GM12864 (cell line): ENCODE measurements around the gene NFKB1.
"Not testable (repeated sequence)": the region's sequence is repeated elsewhere in the genome, so short reads cannot be mapped to it uniquely, and the experiment has no call there.

Experiments used
- DNase-seq: peaks from one replicate; pipeline ENCODE4 v3.0.0-alpha.2; 2011; ENCODE audit warnings: low read depth
- H3K4me3 ChIP-seq: 2 replicates; pipeline ENCODE4 v1.5.1; 2011; ENCODE audit warnings: mild to moderate bottlenecking, low read depth, low read length, control low read depth
- TF ChIP-seq, protein P1 (sequence below): IDR thresholded peaks from 2 replicates; pipeline ENCODE4 v1.5.1; 2011; ENCODE audit warnings: low read depth, mild to moderate bottlenecking, moderate library complexity, low read length, control low read depth, inconsistent platforms; ENCODE audit errors: missing control alignments

NFKB1 gene

DNA sequence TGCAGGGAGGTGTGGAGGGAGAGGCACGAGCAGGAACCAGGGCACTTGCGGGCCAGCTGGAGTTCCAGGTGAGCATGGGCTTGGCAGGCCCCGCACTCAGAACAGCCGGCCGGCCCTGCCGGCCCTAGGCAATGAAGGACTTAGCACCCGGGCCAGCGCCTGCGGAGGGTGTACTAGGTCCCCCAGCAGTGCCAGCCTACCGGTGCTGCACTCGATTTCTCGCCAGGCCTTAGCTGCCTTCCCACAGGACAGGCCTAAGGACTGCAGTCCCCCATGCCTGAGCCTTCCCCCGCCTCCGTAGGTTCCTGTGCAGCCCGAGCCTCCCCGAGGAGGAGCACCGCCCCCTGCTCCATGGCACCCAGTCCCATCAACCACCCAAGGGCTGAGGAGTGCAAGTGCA lies 18.0 kb upstream of the NFKB1 start:
- H3K4me3 ChIP-seq, result no peak overlapping the region
- DNase-seq, result no peak
- TF ChIP-seq, protein P1, sequence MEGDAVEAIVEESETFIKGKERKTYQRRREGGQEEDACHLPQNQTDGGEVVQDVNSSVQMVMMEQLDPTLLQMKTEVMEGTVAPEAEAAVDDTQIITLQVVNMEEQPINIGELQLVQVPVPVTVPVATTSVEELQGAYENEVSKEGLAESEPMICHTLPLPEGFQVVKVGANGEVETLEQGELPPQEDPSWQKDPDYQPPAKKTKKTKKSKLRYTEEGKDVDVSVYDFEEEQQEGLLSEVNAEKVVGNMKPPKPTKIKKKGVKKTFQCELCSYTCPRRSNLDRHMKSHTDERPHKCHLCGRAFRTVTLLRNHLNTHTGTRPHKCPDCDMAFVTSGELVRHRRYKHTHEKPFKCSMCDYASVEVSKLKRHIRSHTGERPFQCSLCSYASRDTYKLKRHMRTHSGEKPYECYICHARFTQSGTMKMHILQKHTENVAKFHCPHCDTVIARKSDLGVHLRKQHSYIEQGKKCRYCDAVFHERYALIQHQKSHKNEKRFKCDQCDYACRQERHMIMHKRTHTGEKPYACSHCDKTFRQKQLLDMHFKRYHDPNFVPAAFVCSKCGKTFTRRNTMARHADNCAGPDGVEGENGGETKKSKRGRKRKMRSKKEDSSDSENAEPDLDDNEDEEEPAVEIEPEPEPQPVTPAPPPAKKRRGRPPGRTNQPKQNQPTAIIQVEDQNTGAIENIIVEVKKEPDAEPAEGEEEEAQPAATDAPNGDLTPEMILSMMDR, result no peak

DNA sequence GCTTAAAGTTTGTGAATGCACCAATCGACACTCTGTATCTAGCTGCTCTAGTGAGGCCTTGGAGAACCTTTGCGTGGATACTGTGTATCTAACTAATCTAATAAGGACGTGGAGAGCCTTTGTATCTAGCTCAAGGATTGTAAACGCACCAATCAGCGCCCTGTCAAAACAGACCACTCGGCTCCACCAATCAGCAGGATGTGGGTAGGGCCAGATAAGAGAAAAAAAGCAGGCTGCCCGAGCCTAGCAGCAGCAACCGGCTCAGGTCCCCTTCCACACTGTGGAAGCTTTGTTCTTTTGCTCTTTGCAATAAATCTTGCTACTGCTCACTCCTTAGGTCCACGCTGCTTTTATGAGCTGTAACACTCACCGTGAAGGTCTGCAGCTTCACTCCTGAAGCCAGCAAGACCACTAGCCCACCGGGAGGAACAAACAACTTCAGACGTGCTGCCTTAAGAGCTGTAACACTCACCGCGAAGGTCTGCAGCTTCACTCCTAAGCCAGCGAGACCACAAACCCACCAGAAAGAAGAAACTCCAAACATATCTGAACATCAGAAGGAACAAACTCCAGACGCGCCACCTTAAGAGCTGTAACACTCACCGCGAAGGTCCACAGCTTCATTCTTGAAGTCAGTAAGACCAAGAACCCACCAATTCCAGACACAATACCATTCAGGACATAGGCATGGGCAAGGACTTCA lies 17.0 kb upstream of the NFKB1 start:
- H3K4me3 ChIP-seq, DNase-seq: not testable (repeated sequence)

DNA sequence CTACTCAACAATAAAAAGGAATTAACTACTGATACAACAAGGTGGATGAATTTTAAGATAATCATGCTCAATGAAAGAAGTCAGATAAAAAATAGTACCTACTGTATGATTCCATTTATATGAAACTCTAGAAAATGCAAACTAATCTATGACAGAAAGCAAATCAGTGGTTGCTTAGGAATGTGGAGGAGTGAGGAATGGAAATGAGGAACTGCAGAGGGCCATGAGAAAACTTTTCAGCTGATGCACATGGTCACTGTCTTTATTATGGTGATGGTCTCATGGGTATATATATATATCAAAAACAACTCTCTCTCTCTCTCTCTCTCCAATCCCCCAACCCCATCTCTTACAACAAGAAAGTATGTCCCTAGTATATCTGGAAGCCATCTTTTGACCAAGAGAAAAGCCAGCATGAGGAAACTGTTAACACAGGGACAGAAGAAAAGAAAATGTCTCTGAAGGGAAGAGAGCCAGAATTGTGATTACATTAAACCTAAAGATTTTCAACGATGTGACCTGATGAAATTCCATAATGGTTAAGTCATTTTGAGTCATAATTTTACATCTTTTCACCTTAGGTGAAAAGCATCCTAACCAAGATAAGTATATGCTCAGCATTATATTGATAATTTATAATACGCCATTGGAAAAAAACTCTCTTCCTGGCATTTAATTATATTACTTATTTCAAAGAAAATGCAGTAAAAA lies 8.5 kb upstream of the NFKB1 start:
- no peak overlapping the region for H3K4me3 ChIP-seq
- no peak for DNase-seq
- TF ChIP-seq, protein P1, result no peak

DNA sequence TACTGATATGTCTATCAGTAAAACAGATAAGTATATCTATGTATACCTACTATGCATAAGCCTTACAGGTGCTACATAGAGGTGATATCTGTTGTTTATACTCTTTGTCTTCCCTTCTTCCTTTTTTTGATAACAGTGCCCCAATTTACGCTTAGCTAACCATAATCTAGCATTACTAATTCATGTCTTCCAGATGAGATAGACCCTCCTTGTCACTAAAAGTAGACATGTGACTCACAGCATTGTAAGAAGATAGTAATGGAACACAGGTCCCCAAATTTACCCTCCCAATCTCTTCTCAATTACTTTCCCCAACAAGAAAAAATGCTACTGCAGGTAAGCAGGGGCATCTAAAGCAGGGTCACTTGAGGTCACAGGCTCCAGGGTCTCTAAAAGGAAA lies 7.9 kb upstream of the NFKB1 start:
- DNase-seq, result no peak
- TF ChIP-seq, protein P1, result no peak
- H3K4me3 ChIP-seq, result no peak overlapping the region

DNA sequence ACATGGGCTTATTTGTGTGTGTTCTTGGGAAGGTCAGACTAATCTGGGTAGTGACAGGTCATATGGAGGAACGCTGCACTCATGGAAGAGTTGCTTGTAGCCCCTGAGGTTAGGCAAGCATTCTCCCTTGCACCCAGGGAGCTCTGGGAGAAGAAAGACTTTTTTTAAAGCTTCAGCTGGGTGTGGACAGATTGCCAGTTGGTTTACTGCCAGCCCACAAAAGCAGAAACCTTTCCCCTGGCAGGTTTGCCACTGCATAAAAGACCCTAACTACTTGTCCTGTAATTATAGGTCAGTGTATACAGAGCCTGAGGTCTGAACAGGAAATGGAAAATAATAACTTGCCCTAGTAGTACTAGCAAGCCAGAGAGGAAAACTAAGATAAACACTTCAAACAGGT lies 7.4 kb upstream of the NFKB1 start:
- TF ChIP-seq, protein P1, result no peak
- no peak overlapping the region for H3K4me3 ChIP-seq
- no peak for DNase-seq

DNA sequence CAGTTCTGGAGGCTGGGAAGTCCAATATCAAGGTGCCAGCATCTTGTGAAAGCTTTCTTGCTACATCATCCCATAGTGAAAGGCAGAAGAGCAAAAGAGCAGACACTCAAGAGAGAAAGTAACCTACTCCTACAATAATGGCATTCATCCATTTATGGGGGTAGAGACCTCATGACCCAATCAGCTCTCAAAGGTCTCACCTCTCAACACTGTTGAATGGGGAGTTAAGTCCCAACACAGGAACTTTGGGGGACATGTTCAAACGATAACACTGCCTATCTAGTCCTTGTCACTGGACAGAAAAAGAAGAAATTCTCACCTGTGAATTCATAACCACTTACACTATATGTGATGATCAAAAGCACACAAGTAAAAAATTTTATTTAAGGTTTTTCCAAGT lies 6.6 kb upstream of the NFKB1 start:
- no peak for DNase-seq
- H3K4me3 ChIP-seq, result no peak overlapping the region
- TF ChIP-seq, protein P1, result no peak

DNA sequence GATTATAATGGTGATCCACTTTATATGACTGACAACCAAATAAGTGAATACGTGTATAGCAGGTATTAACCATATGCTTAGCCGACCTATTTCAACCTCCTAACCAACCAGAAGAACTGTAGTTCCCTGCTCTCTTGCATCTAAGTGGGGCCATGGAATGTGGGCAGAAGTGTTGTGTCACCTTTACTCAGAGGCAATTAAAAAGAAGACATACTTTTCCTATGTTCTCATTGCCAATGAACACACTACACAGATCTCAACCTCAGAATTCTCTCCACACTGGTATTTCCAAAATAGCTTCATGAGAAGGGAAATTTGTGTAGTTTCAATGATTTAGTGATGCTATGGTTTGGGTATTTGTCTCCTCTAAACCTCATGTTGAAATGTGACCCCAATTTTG lies 3.2 kb upstream of the NFKB1 start:
- TF ChIP-seq, protein P1, result no peak
- H3K4me3 ChIP-seq, result no peak overlapping the region
- DNase-seq, result no peak
